PC-9 (cell line): ENCODE data around the gene PLVAP. TPM values are rescaled to one million over a fixed set of nuclear protein-coding genes. Genes with fewer than 3 reads are reported as not detected.

Experiments used
- BruUV-seq: library from RNA; stranded (reverse); fragments of 400-500 nt; replicated peaks from 2 replicates; lab custom pipeline; 2021; lab: Mats Ljungman, UMichigan
- CTCF ChIA-PET: fragments of 300-600 bp; sonication (Branson Sonifier 250); formaldehyde crosslinking; loops from one replicate; lab custom pipeline; 2022; ENCODE audit warnings: antibody characterized with exemption; lab: Charles Lee
- POLR2A ChIA-PET: fragments of 300-600 bp; sonication (Branson Sonifier 250); formaldehyde crosslinking; loops from one replicate; lab custom pipeline; 2022; ENCODE audit warnings: antibody characterized with exemption; ENCODE audit not compliant: unreplicated experiment; lab: Charles Lee
- DNase-seq, 2 experiments: peaks; one replicate each; pipeline versions ENCODE4 v3.0.0 to v3.0.0-alpha.2; 2015 to 2022; ENCODE audit warnings: mixed read lengths in 1 of 2
- H2AFZ ChIP-seq: fragments of 200-600 bp; sonication (generic); 2 replicates; pipeline ENCODE4 v1.8.1; 2017; ENCODE audit warnings: antibody characterized with exemption
- H3F3A ChIP-seq: fragments of 200-600 bp; sonication (generic); 2 replicates; pipeline ENCODE4 v1.8.1; 2017; ENCODE audit warnings: antibody characterized with exemption, mild to moderate bottlenecking, low read depth; ENCODE audit not compliant: insufficient read depth
- H3K27ac ChIP-seq: fragments of 200-600 bp; sonication (generic); 2 replicates; pipeline ENCODE4 v1.6.1; 2016; ENCODE audit warnings: mixed run types
- H3K27me3 ChIP-seq: fragments of 200-600 bp; sonication (generic); 2 replicates; pipeline ENCODE4 v1.6.1; 2016; ENCODE audit warnings: low read depth, mixed run types; ENCODE audit not compliant: insufficient read depth
- H3K36me3 ChIP-seq: fragments of 200-600 bp; sonication (generic); 2 replicates; pipeline ENCODE4 v1.6.1; 2016; ENCODE audit warnings: low read depth, mixed run types
- H3K4me1 ChIP-seq: fragments of 200-600 bp; sonication (generic); replicated peaks from 2 replicates; pipeline ENCODE4 v1.6.1; 2016; ENCODE audit warnings: mixed run types; ENCODE audit not compliant: insufficient read depth
- H3K4me2 ChIP-seq: fragments of 200-600 bp; sonication (generic); 2 replicates; pipeline ENCODE4 v1.6.1; 2017; ENCODE audit warnings: mixed run types
- H3K4me3 ChIP-seq: fragments of 200-600 bp; sonication (generic); 2 replicates; pipeline ENCODE4 v1.6.1; 2016; ENCODE audit warnings: mixed run types
- H3K79me2 ChIP-seq: fragments of 200-600 bp; sonication (generic); 2 replicates; pipeline ENCODE4 v1.6.1; 2017; ENCODE audit warnings: low read depth, mixed run types
- H3K9me2 ChIP-seq: fragments of 200-600 bp; sonication (generic); 2 replicates; pipeline ENCODE4 v1.8.1; 2017; ENCODE audit warnings: mild to moderate bottlenecking; ENCODE audit not compliant: insufficient read depth
- H3K9me3 ChIP-seq: fragments of 200-600 bp; sonication (generic); 2 replicates; pipeline ENCODE4 v1.8.1; 2016; ENCODE audit warnings: low read depth; ENCODE audit not compliant: insufficient read depth
- H4K20me1 ChIP-seq: fragments of 200-600 bp; sonication (generic); 2 replicates; pipeline ENCODE4 v1.8.1; 2017; ENCODE audit not compliant: insufficient read depth
- CTCF ChIP-seq: fragments of 200-600 bp; sonication (generic); conservative IDR thresholded peaks from 2 replicates; pipeline ENCODE4 v1.6.1; 2017; ENCODE audit warnings: mixed run types, antibody characterized with exemption, mild to moderate bottlenecking, moderate library complexity
- EZH2 ChIP-seq: fragments of 200-600 bp; sonication (generic); IDR thresholded peaks from 2 replicates; pipeline ENCODE4 v1.8.0; 2017; ENCODE audit warnings: antibody characterized with exemption, low read depth
- intact Hi-C: fragments of 100-400 bp; cut with micrococcal nuclease; formaldehyde crosslinking; loops from one replicate; pipeline ENCODE4 v1.10.0; 2022; ENCODE audit not compliant: unreplicated experiment
- total RNA-seq: library from RNA; stranded (reverse); gene quantifications from 2 replicates; pipeline ENCODE4 v1.2.3, GENCODE V29; 2021

PLVAP gene
- total RNA-seq, 1 experiment from 2014 or later: not detected

- H3K79me2 ChIP-seq: peaks cover 18% of the 10 kb centered on the region
- H3K36me3 ChIP-seq: peaks cover 6% of the 10 kb centered on the region; the same call in 1 of the 2 replicates
- no TSS peak for BruUV-seq
- ChIA-PET CTCF (no interaction called here), POLR2A (interaction anchor here (0.6 kb wide), 1 partner anchor 22 kb away, joined by 3 read pairs; no protein-coding TSS in a partner anchor)
- H3K9me3 ChIP-seq: no peaks in the 10 kb centered on the region
- no peak for TF ChIP-seq CTCF
- TF ChIP-seq EZH2: no peak
- DNase-seq: no peak
- peaks cover 28% of the 10 kb centered on the region for H3K4me1 ChIP-seq
- H3K9me2 ChIP-seq: no peaks in the 10 kb centered on the region
- H3K27me3 ChIP-seq: no peaks in the 10 kb centered on the region
- H3K27ac ChIP-seq: no peak overlapping the region
- H3K4me3 ChIP-seq: peak overlapping the region; percentile 74; the same call in 1 of the 2 replicates
- no peaks in the 10 kb centered on the region; the same call in 1 of the 2 replicates for H4K20me1 ChIP-seq
- H3F3A ChIP-seq: peaks cover 44% of the 10 kb centered on the region; the same call in 1 of the 2 replicates
- H3K4me2 ChIP-seq: peak overlapping the region; percentile 80
- intact Hi-C loops: no loop called here
- no peak overlapping the region for H2AFZ ChIP-seq
These were observed 38.6 kb downstream of the PLVAP start for GRCh38 chr19:17338433-17339078.

- DNase-seq: no peak
- Histone ChIP-seq H3K27ac (no peak overlapping the region), H3K4me3 (peak overlapping the region; percentile 74), H3K36me3 (peaks cover 6% of the 10 kb centered on the region; the same call in 1 of the 2 replicates), H3F3A (peaks cover 47% of the 10 kb centered on the region; the same call in 1 of the 2 replicates), H4K20me1 (no peaks in the 10 kb centered on the region; the same call in 1 of the 2 replicates), H3K9me3 (no peaks in the 10 kb centered on the region), H3K27me3 (no peaks in the 10 kb centered on the region), H3K4me2 (peak overlapping the region; percentile 80), H2AFZ (peak overlapping the region; percentile 76), H3K79me2 (peaks cover 18% of the 10 kb centered on the region), H3K4me1 (peaks cover 32% of the 10 kb centered on the region), H3K9me2 (no peaks in the 10 kb centered on the region)
- POLR2A ChIA-PET: interaction anchor here (0.6 to 0.7 kb wide), 2 partner anchors 21 to 37 kb away, joined by 3 to 20 read pairs; no protein-coding TSS in a partner anchor
- TF ChIP-seq CTCF: no peak
- no peak for TF ChIP-seq EZH2
- intact Hi-C loops: loop anchor here (1.0 kb wide), 1 partner anchor 29 kb away; the partner anchor contains the start of gene DDA1
- CTCF ChIA-PET: no interaction called here
- BruUV-seq: no TSS peak
These were observed 39.3 kb downstream of the PLVAP start for GRCh38 chr19:17337675-17338432.

- Histone ChIP-seq H3F3A (peaks cover 54% of the 10 kb centered on the region; the same call in 1 of the 2 replicates), H3K36me3 (peaks cover 6% of the 10 kb centered on the region; the same call in 1 of the 2 replicates), H3K4me3 (peak within 1 kb of the TSS; percentile 74), H3K79me2 (peaks cover 18% of the 10 kb centered on the region), H3K27me3 (no peaks in the 10 kb centered on the region), H4K20me1 (no peaks in the 10 kb centered on the region; the same call in 1 of the 2 replicates), H3K4me2 (peak within 1 kb of the TSS; percentile 80), H2AFZ (peak within 1 kb of the TSS; percentile 85), H3K9me2 (no peaks in the 10 kb centered on the region), H3K9me3 (no peaks in the 10 kb centered on the region), H3K27ac (peak within 1 kb of the TSS; percentile 62), H3K4me1 (peaks cover 32% of the 10 kb centered on the region)
- peak; percentile 94 to 99 for DNase-seq
- intact Hi-C loops: loop anchor here (1.0 kb wide), 1 partner anchor 28 kb away; the partner anchor contains the start of gene DDA1
- BruUV-seq: TSS peak; percentile 90
- TF ChIP-seq CTCF (no peak), EZH2 (no peak)
- CTCF ChIA-PET: no interaction called here
- POLR2A ChIA-PET: interaction anchor here (0.7 kb wide), 1 partner anchor 523 kb away, joined by 3 read pairs; no protein-coding TSS in a partner anchor
These were observed 40.1 kb downstream of the PLVAP start, which contains the start of gene GTPBP3 for GRCh38 chr19:17336872-17337674. TSS of gene GTPBP3 (plus strand) at chr19:17337553. CDS start at chr19:17337612, 59 bp downstream.
